Esophagus squamous epithelium (tissue), 4 donors: ENCODE measurements around the gene SIGLEC9.

Experiments
- POLR2A ChIP-seq, 4 donors: fragments of 450-650 bp; IDR thresholded peaks; one replicate each; pipeline ENCODE4 v1.6.1; 2017; ENCODE audit warnings: antibody characterized with exemption in 4 of 4, mild to moderate bottlenecking in 4 of 4, moderate library complexity in 3 of 4
- TF ChIP-seq, protein P1 (sequence below), 6 experiments: fragments of 450-650 bp in 4 of 6; fragments of 200-600 bp in 2 of 6; sonication (generic) in 2 of 6; IDR thresholded peaks; one replicate each; pipeline ENCODE4 v1.5.1; 2016 to 2019; ENCODE audit warnings: antibody characterized with exemption in 6 of 6, mild to moderate bottlenecking in 4 of 6, moderate library complexity in 4 of 6

DNA sequence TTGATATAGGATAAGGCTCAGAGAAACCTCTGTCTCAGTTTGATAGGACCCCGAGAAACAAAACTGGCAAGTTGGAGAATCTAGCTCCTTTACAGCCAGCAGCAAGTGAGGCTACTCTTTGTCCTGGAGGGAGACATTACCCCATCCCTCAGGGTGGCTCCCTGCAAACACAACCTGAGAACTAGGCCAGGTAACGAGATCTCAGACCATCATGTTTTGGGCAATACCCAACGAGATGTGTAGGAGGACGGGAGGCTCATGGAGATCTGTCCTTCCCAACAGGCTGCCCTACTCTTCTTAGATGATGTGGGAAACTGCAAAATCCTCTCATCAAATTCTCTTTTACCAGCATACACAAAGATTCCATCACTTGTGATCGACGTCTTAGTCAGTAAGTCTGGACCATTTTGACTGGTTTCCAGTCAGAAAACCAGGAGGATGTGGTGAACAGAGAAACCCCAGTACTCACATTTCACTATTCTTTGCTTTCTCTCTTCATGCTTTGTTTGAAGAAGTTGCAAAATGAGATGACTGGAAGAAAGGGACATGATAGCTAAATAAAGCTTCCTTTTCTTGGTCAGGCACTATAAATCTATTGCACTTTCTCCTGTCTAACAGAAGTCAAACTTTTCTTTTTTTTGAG, 10.5 kb upstream of the SIGLEC9 start:
- TF ChIP-seq, protein P1, sequence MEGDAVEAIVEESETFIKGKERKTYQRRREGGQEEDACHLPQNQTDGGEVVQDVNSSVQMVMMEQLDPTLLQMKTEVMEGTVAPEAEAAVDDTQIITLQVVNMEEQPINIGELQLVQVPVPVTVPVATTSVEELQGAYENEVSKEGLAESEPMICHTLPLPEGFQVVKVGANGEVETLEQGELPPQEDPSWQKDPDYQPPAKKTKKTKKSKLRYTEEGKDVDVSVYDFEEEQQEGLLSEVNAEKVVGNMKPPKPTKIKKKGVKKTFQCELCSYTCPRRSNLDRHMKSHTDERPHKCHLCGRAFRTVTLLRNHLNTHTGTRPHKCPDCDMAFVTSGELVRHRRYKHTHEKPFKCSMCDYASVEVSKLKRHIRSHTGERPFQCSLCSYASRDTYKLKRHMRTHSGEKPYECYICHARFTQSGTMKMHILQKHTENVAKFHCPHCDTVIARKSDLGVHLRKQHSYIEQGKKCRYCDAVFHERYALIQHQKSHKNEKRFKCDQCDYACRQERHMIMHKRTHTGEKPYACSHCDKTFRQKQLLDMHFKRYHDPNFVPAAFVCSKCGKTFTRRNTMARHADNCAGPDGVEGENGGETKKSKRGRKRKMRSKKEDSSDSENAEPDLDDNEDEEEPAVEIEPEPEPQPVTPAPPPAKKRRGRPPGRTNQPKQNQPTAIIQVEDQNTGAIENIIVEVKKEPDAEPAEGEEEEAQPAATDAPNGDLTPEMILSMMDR (IDR thresholded peaks at IDR 0.05), result no peak
- TF ChIP-seq POLR2A (IDR thresholded peaks at IDR 0.05), result no peak
